ENCODE results near the gene TP53TG3D.
"Not testable (repeated sequence)": the region's sequence is repeated elsewhere in the genome, so short reads cannot be mapped to it uniquely, and the experiment has no call there.

The TP53TG3D gene

DNA sequence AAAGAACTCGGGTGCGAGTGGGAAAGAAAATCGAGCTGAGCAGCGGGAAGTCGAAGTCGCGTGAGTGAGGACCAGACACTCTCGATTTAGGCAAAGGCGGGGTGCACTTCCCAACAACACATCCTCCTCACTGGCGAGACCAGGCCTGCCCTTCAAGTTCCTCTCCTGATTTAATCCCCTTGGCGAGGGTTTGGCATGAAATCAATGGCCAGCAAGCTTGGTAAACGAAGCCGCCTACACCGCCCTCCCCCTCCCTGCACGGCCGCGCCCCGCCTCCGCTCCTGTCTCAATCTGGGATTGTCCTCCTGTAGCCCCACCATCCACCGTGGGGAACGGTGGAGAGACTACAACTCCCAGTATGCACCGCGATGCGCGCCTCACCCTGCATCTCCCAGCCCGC, at the start of gene TP53TG3D:
Gene TP53TG3D (plus strand): TSS at position 301 of the 400 bp plus-strand sequence. CDS start 68 bp downstream, at position 369.
- DNase-seq = not testable (repeated sequence)

GRCh38 chr16:32253507-32253906, 421 bp downstream of the TP53TG3D start:
- not testable (repeated sequence) for DNase-seq

DNA sequence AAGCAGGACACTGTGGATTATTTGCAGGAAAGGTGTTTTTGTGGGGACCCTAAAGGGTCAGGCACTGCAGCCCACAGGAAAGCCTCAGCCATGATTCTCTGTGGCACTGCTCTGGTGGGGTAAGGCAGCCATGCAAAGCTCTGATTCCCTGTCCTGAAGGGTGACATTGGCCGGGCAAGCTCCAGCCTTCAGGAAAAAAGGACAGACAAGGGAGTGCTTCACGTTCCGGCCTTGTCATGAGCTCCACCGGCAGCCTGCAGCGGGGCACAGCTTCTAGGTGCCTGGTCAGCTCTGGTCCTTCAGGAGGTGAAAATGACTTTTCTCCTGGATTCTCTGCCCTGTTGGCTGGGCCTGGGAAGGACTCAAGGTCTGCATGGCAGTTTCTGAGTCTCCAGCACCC, 8.4 kb downstream of the TP53TG3D start:
- not testable (repeated sequence) for DNase-seq

DNA sequence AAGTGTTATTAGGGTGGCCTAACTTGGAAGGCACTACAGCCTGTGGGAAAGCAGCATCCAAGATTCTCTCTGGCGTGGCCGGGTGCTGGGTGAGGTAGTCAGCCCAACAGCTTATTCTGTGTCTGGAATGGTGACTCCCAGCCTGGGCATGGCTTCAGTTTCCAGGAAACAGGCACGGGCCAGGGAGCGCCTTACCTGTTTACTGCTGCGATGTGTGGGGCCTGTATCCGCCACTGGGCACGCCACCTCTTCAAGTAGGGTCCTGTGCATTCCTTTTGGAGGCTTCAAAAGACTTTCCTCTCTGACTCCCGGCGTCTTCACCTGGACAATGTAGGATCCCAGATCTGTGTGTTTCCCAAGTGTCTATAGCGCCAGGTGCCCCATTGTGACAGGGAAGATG, 10.5 kb downstream of the TP53TG3D start:
- DNase-seq = peak; percentile 0

DNA sequence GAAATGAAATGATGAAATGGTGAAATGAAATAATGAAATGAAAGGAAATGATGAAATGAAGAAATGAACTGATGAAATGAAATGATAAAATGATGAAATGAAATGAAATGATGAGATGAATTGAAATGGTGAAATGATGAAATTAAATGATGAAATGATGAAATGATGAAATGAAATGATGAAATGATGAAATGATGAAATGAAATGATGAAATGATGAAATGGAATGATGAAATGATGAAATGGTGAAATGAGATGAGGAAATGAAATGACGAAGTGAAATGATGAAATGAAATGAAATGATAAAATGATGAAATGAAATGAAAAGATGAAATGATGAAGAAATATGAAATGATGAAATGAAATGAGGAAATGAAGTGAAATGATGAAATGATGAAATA, 28.8 kb downstream of the TP53TG3D start:
- DNase-seq = not testable (repeated sequence)

GRCh38 chr16:32283024-32283423, 29.9 kb downstream of the TP53TG3D start:
- DNase-seq = not testable (repeated sequence)

GRCh38 chr16:32283917-32284495, 30.9 kb downstream of the TP53TG3D start:
- not testable (repeated sequence) for DNase-seq

- DNase-seq = not testable (repeated sequence)
These were observed 32.0 kb downstream of the TP53TG3D start for GRCh38 chr16:32284800-32285796.

DNA sequence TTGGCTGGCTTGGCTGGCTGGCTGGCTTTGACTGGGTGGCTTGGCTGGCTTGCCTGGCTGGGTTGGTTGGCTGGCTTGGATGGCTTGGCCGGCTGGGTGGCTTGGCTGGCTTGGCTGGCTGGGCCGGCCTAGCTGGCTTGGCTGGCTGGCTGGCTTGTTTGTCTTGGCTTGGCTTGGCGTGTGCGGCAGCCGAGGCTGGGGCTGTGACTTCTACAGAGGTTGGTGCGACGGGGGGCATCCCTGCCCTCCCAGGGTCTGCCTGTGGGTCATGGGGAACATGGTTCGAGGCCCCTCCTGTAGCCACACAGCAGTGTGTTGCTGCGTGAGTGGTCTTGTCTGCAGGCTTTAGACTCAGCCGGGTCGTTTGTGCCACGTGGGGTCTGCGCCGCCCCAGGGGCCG, 33.1 kb downstream of the TP53TG3D start:
- DNase-seq = not testable (repeated sequence)

GRCh38 chr16:32287743-32288142, 34.7 kb downstream of the TP53TG3D start:
- not testable (repeated sequence) for DNase-seq

DNA sequence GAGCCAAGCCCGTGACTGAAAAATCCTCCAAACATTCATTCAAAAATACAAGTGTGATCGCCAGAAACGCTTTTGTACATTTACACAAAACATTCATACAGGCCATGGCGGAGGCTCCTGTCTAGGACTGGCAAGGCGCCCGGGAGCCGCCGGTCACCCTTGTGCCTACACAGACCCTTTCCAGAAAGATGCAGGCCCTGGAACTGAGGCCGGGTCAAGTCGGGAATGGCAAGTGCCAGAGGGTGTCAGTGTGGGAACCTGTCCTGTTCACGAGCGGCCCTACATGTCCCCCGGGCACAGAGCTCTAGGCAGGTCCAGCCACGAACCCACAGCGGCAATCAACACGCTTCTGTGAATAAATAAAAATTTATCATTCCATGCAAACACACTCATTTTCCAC, 36.1 kb downstream of the TP53TG3D start:
- DNase-seq = not testable (repeated sequence)

- not testable (repeated sequence) for DNase-seq
These were observed 49.7 kb downstream of the TP53TG3D start for GRCh38 chr16:32302776-32303175.
